Left lung (tissue), 10 donors: Measurements from ENCODE around the gene GDNF. TPM values are rescaled to one million over a fixed set of nuclear protein-coding genes. Genes with fewer than 3 reads are reported as not detected.
"Not testable (repeated sequence)": the region's sequence is repeated elsewhere in the genome, so short reads cannot be mapped to it uniquely, and the experiment has no call there.

Source experiments
- ATAC-seq: fragments of 200-7000 bp; cut with Tn5 transposase; one replicate; pipeline ENCODE4 v1.9.1; 2020; ENCODE audit warnings: moderate library complexity
- DNase-seq, 4 donors: peaks; one replicate each; pipeline ENCODE4 v3.0.0-alpha.2; 2013 to 2020
- H3K27ac ChIP-seq, 2 donors: fragments of 200-600 bp; sonication (generic) in 1 of 2; one replicate each; pipeline versions ENCODE4 v1.5.0 to v1.8.0; 2020 to 2021
- H3K27me3 ChIP-seq, 2 donors: fragments of 200-600 bp; sonication (generic) in 1 of 2; one replicate each; pipeline versions ENCODE4 v1.5.0 to v1.8.0; 2020 to 2021
- H3K36me3 ChIP-seq, 2 donors: fragments of 200-600 bp; sonication (generic) in 1 of 2; one replicate each; pipeline versions ENCODE4 v1.5.0 to v1.8.0; 2020 to 2021
- H3K4me1 ChIP-seq, 2 donors: fragments of 200-600 bp; one replicate each; pipeline ENCODE4 v1.8.0; 2021
- H3K4me3 ChIP-seq, 2 donors: fragments of 200-600 bp; sonication (generic) in 1 of 2; one replicate each; pipeline versions ENCODE4 v1.5.0 to v1.8.0; 2020 to 2021; ENCODE audit warnings: mild to moderate bottlenecking in 1 of 2
- H3K9me3 ChIP-seq, 2 donors: fragments of 200-600 bp; sonication (generic) in 1 of 2; one replicate each; pipeline versions ENCODE4 v1.5.0 to v1.8.0; 2020 to 2021
- CTCF ChIP-seq, 2 donors: fragments of 200-600 bp; sonication (generic) in 1 of 2; IDR thresholded peaks; one replicate each; pipeline versions ENCODE4 v1.5.0 to v1.8.0; 2021; ENCODE audit warnings: antibody characterized with exemption in 2 of 2
- intact Hi-C, 2 donors: fragments of 100-400 bp; cut with DNase I; formaldehyde crosslinking; loops; one replicate each; pipeline versions ENCODE4 v1.11.2 to v1.14.2; 2022
- polyA plus RNA-seq, 6 donors: library from polyadenylated mRNA; unstranded; fragments of 120-200 nt; gene quantifications; one replicate each; pipeline ENCODE4 v1.2.1, GENCODE V29; 2013; ENCODE audit not compliant: insufficient read length in 6 of 6
- total RNA-seq, 2 donors: library from RNA; stranded (reverse); fragmentation: NEBNext Ultra II Directional; extraction: Animal tissue kit (Norgen Biotek cat#: 25700); gene quantifications; one replicate each; pipeline ENCODE4 v1.2.1, GENCODE V29; 2021
- donor health status: DM: no; HTN: yes; CAD: no.
- donor health status: DM: no; HTN: no; CAD: no.

Gene GDNF
- total and polyA plus RNA-seq, 8 donors: 0.06 to 0.17 (median 0.07) TPM; not detected in 4

- no peak for DNase-seq
- Histone ChIP-seq H3K27me3 (no peaks in the 10 kb centered on the region), H3K4me1 (no peaks in the 10 kb centered on the region), H3K27ac (no peak overlapping the region), H3K36me3 (no peaks in the 10 kb centered on the region), H3K4me3 (no peak overlapping the region), H3K9me3 (no peaks in the 10 kb centered on the region)
- TF ChIP-seq CTCF (IDR thresholded peaks at IDR 0.05): no peak
- intact Hi-C loops: no loop called here
- ATAC-seq: no peak
Observed at GRCh38 chr5:37804401-37804800, 35.4 kb downstream of the GDNF start.

- Histone ChIP-seq H3K4me3 (no peak overlapping the region), H3K9me3 (no peaks in the 10 kb centered on the region), H3K36me3 (no peaks in the 10 kb centered on the region), H3K27ac (no peak overlapping the region), H3K27me3 (no peaks in the 10 kb centered on the region), H3K4me1 (no peaks in the 10 kb centered on the region)
- intact Hi-C loops: no loop called here
- TF ChIP-seq CTCF (IDR thresholded peaks at IDR 0.05): no peak
- no peak for ATAC-seq
- DNase-seq: no peak
Observed at GRCh38 chr5:37803487-37803886, 36.4 kb downstream of the GDNF start.

- H3K9me3 ChIP-seq: peaks cover 0 to 5% of the 10 kb centered on the region in 2 donors
- TF ChIP-seq CTCF (IDR thresholded peaks at IDR 0.05): no peak
- no peaks in the 10 kb centered on the region for H3K4me1 ChIP-seq
- intact Hi-C loops: no loop called here
- ATAC-seq: no peak
- H3K27me3 ChIP-seq: no peaks in the 10 kb centered on the region
- no peak overlapping the region for H3K27ac ChIP-seq
- no peaks in the 10 kb centered on the region for H3K36me3 ChIP-seq
- no peak for DNase-seq
- H3K4me3 ChIP-seq: no peak overlapping the region
Observed at GRCh38 chr5:37801521-37801920, 38.3 kb downstream of the GDNF start.

- ATAC-seq (no peak), DNase-seq (no peak)
- intact Hi-C loops: no loop called here
- H3K4me3 ChIP-seq: no peak overlapping the region
- H3K9me3 ChIP-seq: peaks cover 0 to 21% of the 10 kb centered on the region in 2 donors
- no peaks in the 10 kb centered on the region for H3K27me3 ChIP-seq
- TF ChIP-seq CTCF (IDR thresholded peaks at IDR 0.05): no peak
- no peak overlapping the region for H3K27ac ChIP-seq
- H3K4me1 ChIP-seq: no peaks in the 10 kb centered on the region
- H3K36me3 ChIP-seq: no peaks in the 10 kb centered on the region
Observed at GRCh38 chr5:37799865-37800421, 39.9 kb downstream of the GDNF start.

GRCh38 chr5:37796435-37796834 is 43.4 kb downstream of the GDNF start:
- H3K4me1 ChIP-seq, DNase-seq, H3K27ac ChIP-seq, ATAC-seq, intact Hi-C loops, H3K4me3 ChIP-seq, H3K27me3 ChIP-seq, H3K36me3 ChIP-seq: not testable (repeated sequence)
- H3K9me3 ChIP-seq: peaks cover 0 to 40% of the 10 kb centered on the region in 2 donors

- DNase-seq, H3K27ac ChIP-seq, intact Hi-C loops, H3K36me3 ChIP-seq, H3K4me1 ChIP-seq, H3K4me3 ChIP-seq, ATAC-seq, H3K27me3 ChIP-seq: not testable (repeated sequence)
- H3K9me3 ChIP-seq: peaks cover 0 to 41% of the 10 kb centered on the region in 2 donors
Observed at GRCh38 chr5:37795292-37795691, 44.5 kb downstream of the GDNF start.
